Left ventricle myocardium inferior (tissue), 1 donor: ENCODE results near the gene FOSB. TPM values are rescaled to one million over a fixed set of nuclear protein-coding genes. Genes with fewer than 3 reads are reported as not detected.

Experiments
- DNase-seq: peaks from one replicate; pipeline ENCODE4 v3.0.0-alpha.2; 2020
- H3K27ac ChIP-seq: fragments of 200-600 bp; replicated peaks from 2 replicates; pipeline ENCODE4 v1.8.0; 2021
- H3K27me3 ChIP-seq: fragments of 200-600 bp; 2 replicates; pipeline ENCODE4 v1.8.0; 2021; ENCODE audit warnings: low read depth
- H3K36me3 ChIP-seq: fragments of 200-600 bp; 2 replicates; pipeline ENCODE4 v1.8.0; 2021
- H3K4me1 ChIP-seq: fragments of 200-600 bp; 2 replicates; pipeline ENCODE4 v1.8.0; 2021
- H3K4me3 ChIP-seq: fragments of 200-600 bp; 2 replicates; pipeline ENCODE4 v1.8.0; 2021; ENCODE audit warnings: mild to moderate bottlenecking, moderate library complexity
- H3K9me3 ChIP-seq: fragments of 200-600 bp; replicated peaks from 2 replicates; pipeline ENCODE4 v1.8.0; 2021
- CTCF ChIP-seq: fragments of 200-600 bp; IDR thresholded peaks from 2 replicates; pipeline ENCODE4 v1.8.0; 2021; ENCODE audit warnings: antibody characterized with exemption, mild to moderate bottlenecking, borderline replicate concordance
- intact Hi-C: fragments of 100-400 bp; cut with micrococcal nuclease; formaldehyde crosslinking; loops from one replicate; pipeline ENCODE4 v1.11.0; 2022
- total RNA-seq: library from RNA; stranded (reverse); fragmentation: NEBNext Ultra II Directional; extraction: Animal tissue kit (Norgen Biotek cat#: 25700); gene quantifications from one replicate; pipeline ENCODE4 v1.2.1, GENCODE V29; 2021
- donor health status: DM: no; HTN: yes; CAD: no; lungs with severe emphysema.

Gene FOSB
- total RNA-seq, 1 donor from 2014 or later: 0.33 TPM

GRCh38 chr19:45477186-45477585, 9.4 kb downstream of the FOSB start:
- H3K36me3 ChIP-seq: no peaks in the 10 kb centered on the region
- no peak for TF ChIP-seq CTCF
- peaks cover 21% of the 10 kb centered on the region for H3K4me1 ChIP-seq
- no peak overlapping the region for H3K4me3 ChIP-seq
- DNase-seq: no peak
- H3K9me3 ChIP-seq: no peaks in the 10 kb centered on the region
- peaks cover 23% of the 10 kb centered on the region for H3K27me3 ChIP-seq
- H3K27ac ChIP-seq: no peak overlapping the region
- intact Hi-C loops: no loop called here

- H3K36me3 ChIP-seq: no peaks in the 10 kb centered on the region
- no peaks in the 10 kb centered on the region for H3K9me3 ChIP-seq
- no peak for DNase-seq
- intact Hi-C loops: loop anchor here (1.0 kb wide), 1 partner anchor 39 kb away; no protein-coding TSS in a partner anchor
- H3K4me3 ChIP-seq: peak overlapping the region; percentile 70
- TF ChIP-seq CTCF: no peak
- peaks cover 14% of the 10 kb centered on the region for H3K4me1 ChIP-seq
- H3K27ac ChIP-seq: peak overlapping the region; percentile 98
- peaks cover 16% of the 10 kb centered on the region for H3K27me3 ChIP-seq
Observed at GRCh38 chr19:45477713-45478453, 10.1 kb downstream of the FOSB start.

GRCh38 chr19:45478454-45479238, 10.8 kb downstream of the FOSB start:
- Histone ChIP-seq H3K27me3 (peaks cover 9% of the 10 kb centered on the region), H3K36me3 (no peaks in the 10 kb centered on the region), H3K27ac (peak overlapping the region; percentile 98), H3K4me3 (peak overlapping the region; percentile 70), H3K9me3 (no peaks in the 10 kb centered on the region), H3K4me1 (peaks cover 14% of the 10 kb centered on the region)
- intact Hi-C loops: loop anchor here (1.0 kb wide), 1 partner anchor 39 kb away; no protein-coding TSS in a partner anchor
- TF ChIP-seq CTCF: peak; percentile 99
- peak; percentile 81 for DNase-seq

GRCh38 chr19:45483033-45483432, 15.2 kb downstream of the FOSB start:
- intact Hi-C loops: no loop called here
- no peak overlapping the region for H3K4me3 ChIP-seq
- TF ChIP-seq CTCF: no peak

GRCh38 chr19:45484273-45484945, 16.6 kb downstream of the FOSB start:
- no peaks in the 10 kb centered on the region for H3K9me3 ChIP-seq
- no peak for DNase-seq
- H3K4me3 ChIP-seq: no peak overlapping the region
- no peak for TF ChIP-seq CTCF
- no peaks in the 10 kb centered on the region for H3K27me3 ChIP-seq
- no peaks in the 10 kb centered on the region for H3K36me3 ChIP-seq
- intact Hi-C loops: no loop called here
- no peak overlapping the region for H3K27ac ChIP-seq
- peaks cover 8% of the 10 kb centered on the region for H3K4me1 ChIP-seq

More at GRCh38 chr19:45483033-45483432, 15.2 kb downstream of the FOSB start:
- DNase-seq: no peak
- no peak overlapping the region for H3K27ac ChIP-seq
- H3K4me1 ChIP-seq: peaks cover 11% of the 10 kb centered on the region
- H3K9me3 ChIP-seq: no peaks in the 10 kb centered on the region
- H3K36me3 ChIP-seq: no peaks in the 10 kb centered on the region
- H3K27me3 ChIP-seq: no peaks in the 10 kb centered on the region
